SK-N-SH (cell line): ENCODE data around the gene TMEM150C. TPM values are rescaled to one million over a fixed set of nuclear protein-coding genes. Genes with fewer than 3 reads are reported as not detected.

ENCODE experiments used
- CTCF ChIA-PET: fragments of 300-600, 350-600 bp; formaldehyde crosslinking; extraction: SDS; loops from one replicate; lab custom pipeline; 2021; lab: Yijun Ruan, JAX
- POLR2A ChIA-PET: fragments of 350-600 bp; sonication (Branson Sonifier 250); formaldehyde crosslinking; extraction: SDS; loops from one replicate; lab custom pipeline; 2020; ENCODE audit warnings: antibody characterized with exemption, inconsistent platforms; lab: Yijun Ruan, JAX
- DNase-seq: peaks from one replicate; pipeline ENCODE4 v3.0.0; 2012
- H2AFZ ChIP-seq: fragments of 200-600 bp; sonication (generic); 2 replicates; pipeline ENCODE4 v1.8.1; 2016; ENCODE audit warnings: antibody characterized with exemption, mild to moderate bottlenecking, low read depth
- H3F3A ChIP-seq: fragments of 200-600 bp; sonication (generic); replicated peaks from 2 replicates; pipeline ENCODE3; 2016; ENCODE audit warnings: antibody characterized with exemption, mild to moderate bottlenecking; ENCODE audit not compliant: insufficient read depth
- H3K27ac ChIP-seq, 2 experiments: fragments of 200-500 bp in 1 of 2; fragments of 200-600 bp in 1 of 2; sonication (Bioruptor generic) in 1 of 2; sonication (generic), shearing (Covaris generic) in 1 of 2; 2 replicates each; pipeline versions ENCODE4 v1.5.1 to v1.6.1; 2014 to 2016; ENCODE audit warnings: low read depth in 2 of 2, inconsistent platforms in 1 of 2, low read length in 1 of 2, mild to moderate bottlenecking in 1 of 2, mixed read lengths in 1 of 2
- H3K27me3 ChIP-seq: fragments of 200-600 bp; sonication (generic), shearing (Covaris generic); 2 replicates; pipeline ENCODE4 v1.6.1; 2016; ENCODE audit warnings: mixed run types; ENCODE audit not compliant: insufficient read depth
- H3K36me3 ChIP-seq, 2 experiments: fragments of 200-500 bp in 1 of 2; fragments of 200-600 bp in 1 of 2; sonication (Bioruptor generic) in 1 of 2; sonication (generic) in 1 of 2; replicated peaks in 1 of 2; 2 replicates each; pipeline versions ENCODE3 to v1.5.1; 2014 to 2016; ENCODE audit warnings: low read length in 1 of 2, mild to moderate bottlenecking in 1 of 2; ENCODE audit not compliant: insufficient read depth in 2 of 2, control insufficient read depth in 1 of 2
- H3K4me1 ChIP-seq, 2 experiments: fragments of 200-500 bp in 1 of 2; fragments of 200-600 bp in 1 of 2; sonication (Bioruptor generic) in 1 of 2; sonication (generic), shearing (Covaris generic) in 1 of 2; 2 replicates each; pipeline versions ENCODE4 v1.5.1 to v1.6.1; 2014 to 2016; ENCODE audit warnings: low read depth in 1 of 2, low read length in 1 of 2, mixed run types in 1 of 2; ENCODE audit not compliant: insufficient read depth in 2 of 2, control insufficient read depth in 1 of 2
- H3K4me2 ChIP-seq: fragments of 200-600 bp; sonication (generic), shearing (Covaris generic); 2 replicates; pipeline ENCODE4 v1.6.1; 2017; ENCODE audit warnings: mixed run types
- H3K4me3 ChIP-seq, 2 experiments: fragments of 200-500 bp in 1 of 2; fragments of 200-600 bp in 1 of 2; sonication (Bioruptor generic) in 1 of 2; sonication (generic), shearing (Covaris generic) in 1 of 2; 2 replicates each; pipeline versions ENCODE4 v1.5.1 to v1.8.1; 2014 to 2016; ENCODE audit warnings: low read depth in 2 of 2, inconsistent platforms in 1 of 2, low read length in 1 of 2, mild to moderate bottlenecking in 1 of 2, mixed read lengths in 1 of 2, moderate library complexity in 1 of 2
- H3K79me2 ChIP-seq: fragments of 200-600 bp; sonication (generic); 2 replicates; pipeline ENCODE4 v1.8.1; 2017; ENCODE audit warnings: mild to moderate bottlenecking; ENCODE audit not compliant: insufficient read depth
- H3K9ac ChIP-seq: fragments of 200-600 bp; sonication (generic); 2 replicates; pipeline ENCODE4 v1.6.1; 2017; ENCODE audit warnings: mixed run types
- H3K9me2 ChIP-seq: fragments of 200-600 bp; sonication (generic); 2 replicates; pipeline ENCODE4 v1.6.1; 2017; ENCODE audit warnings: mixed run types
- H3K9me3 ChIP-seq: fragments of 200-600 bp; sonication (generic); 2 replicates; pipeline ENCODE4 v1.6.1; 2017; ENCODE audit warnings: mixed run types, mild to moderate bottlenecking, moderate library complexity
- H4K20me1 ChIP-seq: fragments of 200-600 bp; sonication (generic); 2 replicates; pipeline ENCODE4 v1.6.1; 2017; ENCODE audit warnings: mild to moderate bottlenecking, mixed run types; ENCODE audit not compliant: insufficient read depth
- EP300 ChIP-seq, 2 experiments: IDR thresholded peaks; 2 replicates each; pipeline versions ENCODE4 v1.4.0 to v1.6.1; 2012; ENCODE audit warnings: borderline replicate concordance in 1 of 2, low read depth in 1 of 2, low read length in 1 of 2
- FOSL2 ChIP-seq: IDR thresholded peaks from 2 replicates; pipeline ENCODE4 v1.4.0; 2012; ENCODE audit warnings: low read depth, mild to moderate bottlenecking, moderate library complexity, borderline replicate concordance
- FOXM1 ChIP-seq: IDR thresholded peaks from 2 replicates; pipeline ENCODE4 v1.4.0; 2012; ENCODE audit warnings: low read depth, mild to moderate bottlenecking
- GABPA ChIP-seq: IDR thresholded peaks from 2 replicates; pipeline ENCODE4 v1.4.0; 2012; ENCODE audit warnings: low read depth, mild to moderate bottlenecking
- GATA2 ChIP-seq: sonication (generic); formaldehyde crosslinking; IDR thresholded peaks from 2 replicates; pipeline ENCODE4 v1.5.0; 2020; ENCODE audit warnings: mild to moderate bottlenecking, missing genetic modification reagents
- MAX ChIP-seq: IDR thresholded peaks from 2 replicates; pipeline ENCODE4 v1.4.0; 2012; ENCODE audit warnings: low read depth
- MEF2A ChIP-seq: IDR thresholded peaks from 2 replicates; pipeline ENCODE4 v1.4.0; 2012; ENCODE audit warnings: low read depth, borderline replicate concordance
- NFIC ChIP-seq: IDR thresholded peaks from 2 replicates; pipeline ENCODE4 v1.4.0; 2012; ENCODE audit warnings: borderline replicate concordance
- NRF1 ChIP-seq: IDR thresholded peaks from 2 replicates; pipeline ENCODE4 v1.6.1; 2012; ENCODE audit warnings: low read depth, mild to moderate bottlenecking, low read length
- POLR2AphosphoS5 ChIP-seq: IDR thresholded peaks from 2 replicates; pipeline ENCODE4 v1.6.1; 2012; ENCODE audit warnings: low read depth, low read length
- REST ChIP-seq: IDR thresholded peaks from 2 replicates; pipeline ENCODE4 v1.6.1; 2012; ENCODE audit warnings: mild to moderate bottlenecking, low read depth, low read length, moderate library complexity
- RFX5 ChIP-seq: IDR thresholded peaks from 2 replicates; pipeline ENCODE4 v1.6.1; 2012; ENCODE audit warnings: mild to moderate bottlenecking, improper control_type of control experiment, low read length
- SMC3 ChIP-seq: IDR thresholded peaks from 2 replicates; pipeline ENCODE4 v1.6.1; 2012; ENCODE audit warnings: low read depth, low read length, improper control_type of control experiment
- TAF1 ChIP-seq: IDR thresholded peaks from 2 replicates; pipeline ENCODE4 v1.6.1; 2012; ENCODE audit warnings: low read depth, mild to moderate bottlenecking, low read length, moderate library complexity, borderline replicate concordance
- USF1 ChIP-seq: IDR thresholded peaks from 2 replicates; pipeline ENCODE4 v1.4.0; 2012; ENCODE audit warnings: low read depth, borderline replicate concordance
- USF2 ChIP-seq: fragments of 150-350 bp; IDR thresholded peaks from 2 replicates; pipeline ENCODE4 v1.6.1; 2017; ENCODE audit warnings: antibody characterized with exemption, low read length, low read depth, borderline replicate concordance
- ZBTB33 ChIP-seq: IDR thresholded peaks from 2 replicates; pipeline ENCODE4 v1.4.0; 2012; ENCODE audit warnings: low read depth, borderline replicate concordance
- WGBS: methylation state at CpG from one replicate; pipeline ENCODE4 v1.1.6; 2017; ENCODE audit warnings: low lambda C conversion rate; 5-methylcytosine and 5-hydroxymethylcytosine counted together
- polyA plus RNA-seq, 3 experiments: library from polyadenylated mRNA; depleted of rRNA; stranded (reverse); fragments of >200 nt; gene quantifications; 2 replicates each; pipeline ENCODE4 v1.2.3, GENCODE V29; 2012

The TMEM150C gene
- polyA plus RNA-seq, 1 of the 3 experiments (the other 2 are of a cell fraction): 1.0 TPM

- 37% methylated on average over 4 of the region's 4 CpGs for WGBS
- H2AFZ ChIP-seq: no peak overlapping the region
- DNase-seq: no peak
- H3K4me1 ChIP-seq: no peaks in the 10 kb centered on the region
- no peak overlapping the region for H3K4me3 ChIP-seq
- no peaks in the 10 kb centered on the region for H3K9me2 ChIP-seq
- CTCF ChIA-PET: no interaction called here
- H3K9ac ChIP-seq: no peak overlapping the region
- H3K27ac ChIP-seq: no peak overlapping the region
- POLR2A ChIA-PET: interaction anchor here (0.7 kb wide), 1 partner anchor 274 kb away, joined by 3 read pairs; no protein-coding TSS in a partner anchor
- H3K4me2 ChIP-seq: no peak overlapping the region
- H4K20me1 ChIP-seq: no peaks in the 10 kb centered on the region
- H3K36me3 ChIP-seq: no peaks in the 10 kb centered on the region
- no peaks in the 10 kb centered on the region for H3K27me3 ChIP-seq
- TF ChIP-seq SMC3: no peak
- TF ChIP-seq USF1: no peak
- TF ChIP-seq GABPA: no peak
- no peaks in the 10 kb centered on the region for H3K9me3 ChIP-seq
- no peaks in the 10 kb centered on the region for H3K79me2 ChIP-seq
- peaks cover 10% of the 10 kb centered on the region for H3F3A ChIP-seq
Observed at GRCh38 chr4:82525307-82525911, 36.4 kb downstream of the TMEM150C start.

- no peaks in the 10 kb centered on the region for H3K36me3 ChIP-seq
- WGBS: 87% methylated on average over 6 of the region's 6 CpGs
- no peak overlapping the region for H3K4me2 ChIP-seq
- CTCF ChIA-PET: interaction anchor here (0.9 kb wide), 1 partner anchor 17 kb away, joined by 3 read pairs; no protein-coding TSS in a partner anchor
- no peak overlapping the region for H3K4me3 ChIP-seq
- TF ChIP-seq POLR2AphosphoS5 (no peak), NFIC (no peak), ZBTB33 (no peak), RFX5 (no peak), REST (no peak), TAF1 (no peak), EP300 (IDR thresholded peaks at IDR 0.05; ENCODE audit: borderline replicate concordance in 1 of 2, low read depth in 1 of 2, low read length in 1 of 2) (no peak), GATA2 (CRISPR knock-in tag) (no peak), NRF1 (no peak), MEF2A (no peak), GABPA (no peak), FOSL2 (no peak), SMC3 (no peak), USF2 (no peak), FOXM1 (no peak), MAX (no peak)
- H3K9me3 ChIP-seq: no peaks in the 10 kb centered on the region
- peaks cover 10% of the 10 kb centered on the region for H3F3A ChIP-seq
- no peak overlapping the region for H3K9ac ChIP-seq
- no peaks in the 10 kb centered on the region for H3K9me2 ChIP-seq
- H3K4me1 ChIP-seq: no peaks in the 10 kb centered on the region; a peak in 1 of 4 replicates
- no peaks in the 10 kb centered on the region for H3K27me3 ChIP-seq
- H4K20me1 ChIP-seq: no peaks in the 10 kb centered on the region
- POLR2A ChIA-PET: no interaction called here
- no peaks in the 10 kb centered on the region for H3K79me2 ChIP-seq
- DNase-seq: no peak
- no peak overlapping the region for H2AFZ ChIP-seq
- H3K27ac ChIP-seq: no peak overlapping the region
Observed at GRCh38 chr4:82524570-82525152, 37.1 kb downstream of the TMEM150C start.
